Superior temporal gyrus (tissue), 1 donor: ENCODE results near the gene TMEM200B.
"Not testable (repeated sequence)": the region's sequence is repeated elsewhere in the genome, so short reads cannot be mapped to it uniquely, and the experiment has no call there.

Experiments
- DNase-seq: peaks from one replicate; pipeline ENCODE4 v3.0.0-alpha.2; 2016; ENCODE audit errors: extremely low spot score

TMEM200B gene

DNA sequence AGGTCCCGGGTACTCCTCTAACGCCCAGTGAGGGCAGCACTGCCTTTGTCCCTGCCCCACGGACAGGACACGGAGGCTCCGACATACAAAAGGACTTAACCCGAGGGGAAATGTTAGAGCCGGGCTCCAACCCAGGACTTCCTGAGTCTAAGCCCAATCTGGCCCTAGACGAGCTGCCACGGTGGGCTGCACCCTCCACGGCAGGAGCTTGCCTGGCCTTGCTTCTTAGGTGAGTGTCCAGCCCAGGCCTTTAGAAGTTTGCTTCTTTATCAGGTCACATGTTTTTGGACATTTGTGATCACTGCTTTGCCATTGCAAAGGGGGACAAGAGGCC lies 11.0 kb upstream of the TMEM200B start:
- no peak for DNase-seq

DNA sequence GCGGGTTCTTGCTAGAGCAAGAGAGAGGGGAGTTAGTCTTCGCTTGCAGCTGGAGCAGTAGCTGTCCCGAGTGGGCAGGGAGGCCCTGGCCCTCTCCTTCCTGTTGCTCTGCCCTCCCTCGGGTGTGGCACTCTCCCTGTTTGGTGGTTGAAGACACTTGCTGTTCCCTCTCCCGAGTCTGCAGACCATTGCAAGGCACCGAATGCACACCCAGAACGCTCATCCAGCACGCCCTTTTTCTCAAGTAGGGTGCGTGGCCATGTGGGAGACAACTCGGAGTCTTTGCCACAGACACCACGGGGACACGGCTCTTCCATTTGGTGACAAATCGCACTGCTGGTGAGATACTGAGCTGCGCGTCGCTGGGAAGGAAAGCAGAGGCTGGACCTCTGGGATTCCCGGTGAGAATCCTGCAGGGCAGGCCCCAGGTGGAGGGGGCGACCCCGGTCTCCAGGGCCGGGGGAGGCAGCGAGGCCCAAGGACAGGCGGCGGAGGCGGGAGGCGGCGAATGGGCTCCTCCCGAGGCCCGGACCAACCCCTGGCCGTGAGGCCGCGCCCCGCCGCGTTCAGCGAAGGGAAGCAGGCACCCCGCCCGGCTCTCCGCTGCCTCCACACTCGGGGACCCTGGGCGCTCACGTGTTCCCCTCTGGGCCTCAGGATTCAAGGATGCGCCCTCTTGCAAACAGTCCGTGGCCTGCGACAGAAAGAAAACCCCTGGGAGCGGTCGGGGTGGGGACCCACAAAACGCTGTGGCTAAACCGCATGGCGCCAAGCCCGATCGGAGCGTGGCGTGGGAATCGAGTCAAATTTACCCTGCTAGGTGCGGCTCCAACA lies 10.4 kb upstream of the TMEM200B start:
- no peak for DNase-seq

DNA sequence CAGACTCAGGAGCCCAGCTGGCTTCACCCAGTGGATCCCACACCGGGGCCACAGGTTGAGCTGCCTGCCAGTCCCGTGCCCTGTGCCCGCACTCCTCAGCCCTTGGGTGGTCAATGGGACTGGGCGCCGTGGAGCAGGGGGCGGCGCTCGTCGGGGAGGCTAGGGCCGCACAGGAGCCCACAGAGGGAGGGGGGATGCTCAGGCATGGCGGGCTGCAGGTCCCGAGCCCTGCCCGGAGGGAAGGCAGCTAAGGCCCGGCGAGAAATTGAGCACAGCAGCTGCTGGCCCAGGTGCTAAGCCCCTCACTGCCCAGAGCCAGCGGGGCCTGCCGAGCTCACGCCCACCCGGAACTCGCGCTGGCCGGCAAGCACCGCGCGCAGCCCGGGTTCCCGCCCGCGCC lies 7.4 kb upstream of the TMEM200B start:
- DNase-seq: not testable (repeated sequence)

DNA sequence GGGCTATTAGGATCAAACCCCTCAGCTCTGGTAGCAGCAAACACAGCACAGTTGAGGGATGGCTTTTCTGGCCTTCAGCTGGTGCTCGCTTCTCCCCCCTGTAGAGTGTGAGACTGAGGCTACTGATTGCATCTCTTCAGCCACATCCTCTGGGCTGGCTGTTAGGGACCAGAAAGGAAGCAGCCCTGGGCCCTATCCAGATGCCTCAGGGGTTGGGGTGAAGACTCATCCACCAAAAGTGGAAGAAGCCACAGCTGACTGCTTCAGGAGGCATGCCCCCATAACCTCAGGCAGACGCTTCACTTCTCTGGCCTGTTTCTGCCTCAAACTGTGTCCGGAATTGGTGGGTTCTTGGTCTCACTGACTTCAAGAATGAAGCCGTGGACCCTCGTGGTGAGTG lies 6.2 kb upstream of the TMEM200B start:
- no peak for DNase-seq

DNA sequence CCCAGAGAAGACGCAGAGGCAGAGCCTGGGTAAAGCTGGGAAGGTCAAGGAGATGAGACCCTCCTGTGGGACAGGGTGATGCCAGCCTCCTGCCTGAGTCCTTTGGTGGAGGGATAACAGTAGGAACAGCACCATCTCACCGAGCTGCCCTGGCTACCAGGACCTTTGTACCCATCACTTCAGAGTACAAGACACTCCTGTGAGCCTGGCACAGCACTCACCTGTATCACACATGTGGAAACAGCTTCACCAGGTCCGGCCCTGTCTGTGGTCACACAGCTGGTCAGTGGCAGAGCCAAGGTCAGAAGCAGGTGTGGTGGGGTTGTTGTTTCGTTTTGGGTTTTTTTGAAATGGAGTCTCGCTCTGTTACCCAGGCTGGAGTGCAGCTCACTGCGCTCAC lies 5.0 kb upstream of the TMEM200B start:
- DNase-seq: no peak

DNA sequence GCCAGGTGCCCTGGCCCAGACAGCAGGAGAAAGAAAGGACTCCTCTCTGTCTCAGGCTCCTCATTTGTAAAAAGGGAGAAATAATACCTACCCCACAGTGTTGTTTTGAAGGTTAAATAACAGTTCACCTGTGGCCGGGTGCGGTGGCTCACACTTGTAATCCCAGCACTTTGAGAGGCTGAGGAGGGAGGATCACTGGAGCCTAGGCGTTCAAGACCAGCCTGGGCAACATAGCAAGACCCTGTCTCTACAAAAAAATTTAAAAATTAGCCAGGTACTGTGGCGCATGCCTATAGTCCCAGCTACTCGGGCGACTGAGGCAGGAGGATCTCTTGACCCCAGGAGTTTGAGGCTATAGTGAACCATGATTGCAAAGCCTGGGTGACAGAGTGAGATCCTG lies 2.5 kb upstream of the TMEM200B start:
- DNase-seq: no peak

DNA sequence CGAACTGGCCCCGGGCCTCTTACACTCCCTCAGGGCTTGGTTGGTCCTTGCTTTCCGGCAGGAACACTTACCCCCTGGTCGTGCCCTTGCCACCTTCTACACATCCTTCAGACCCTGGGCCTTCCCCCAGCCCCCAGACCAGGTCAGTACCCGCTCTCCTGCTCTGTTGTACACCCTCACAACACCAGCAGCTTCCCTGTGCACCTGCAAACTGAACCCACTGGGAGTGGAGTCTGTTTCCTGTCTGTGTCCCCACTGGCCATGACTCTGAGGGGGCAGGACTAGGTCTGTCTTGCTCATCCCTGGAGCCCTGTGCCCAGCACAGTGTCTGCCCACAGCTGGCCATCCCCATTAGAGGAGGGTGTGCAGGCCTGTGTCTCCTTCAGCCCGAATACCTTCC lies 2.1 kb upstream of the TMEM200B start:
- no peak for DNase-seq

DNA sequence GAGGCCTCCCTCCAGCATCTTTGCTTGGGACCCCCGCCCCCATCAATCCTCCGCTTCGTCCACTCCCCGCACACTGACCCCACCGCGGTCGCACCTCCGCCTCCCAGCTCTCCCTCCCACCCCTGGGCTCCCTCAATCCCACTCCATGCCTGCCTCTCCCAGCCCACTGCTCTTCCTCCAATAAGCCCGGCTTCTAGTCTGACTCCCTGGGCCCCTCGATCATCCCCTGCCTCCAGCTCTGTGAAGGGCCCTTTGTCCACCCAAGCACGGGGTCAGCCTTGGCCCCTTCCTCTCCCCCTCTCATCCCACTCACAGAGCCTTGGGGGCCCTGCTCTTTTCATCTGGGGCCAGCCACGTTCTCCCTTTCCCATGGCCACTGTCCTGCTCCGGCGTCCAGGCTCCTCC lies 1.5 kb upstream of the TMEM200B start:
- DNase-seq: no peak

DNA sequence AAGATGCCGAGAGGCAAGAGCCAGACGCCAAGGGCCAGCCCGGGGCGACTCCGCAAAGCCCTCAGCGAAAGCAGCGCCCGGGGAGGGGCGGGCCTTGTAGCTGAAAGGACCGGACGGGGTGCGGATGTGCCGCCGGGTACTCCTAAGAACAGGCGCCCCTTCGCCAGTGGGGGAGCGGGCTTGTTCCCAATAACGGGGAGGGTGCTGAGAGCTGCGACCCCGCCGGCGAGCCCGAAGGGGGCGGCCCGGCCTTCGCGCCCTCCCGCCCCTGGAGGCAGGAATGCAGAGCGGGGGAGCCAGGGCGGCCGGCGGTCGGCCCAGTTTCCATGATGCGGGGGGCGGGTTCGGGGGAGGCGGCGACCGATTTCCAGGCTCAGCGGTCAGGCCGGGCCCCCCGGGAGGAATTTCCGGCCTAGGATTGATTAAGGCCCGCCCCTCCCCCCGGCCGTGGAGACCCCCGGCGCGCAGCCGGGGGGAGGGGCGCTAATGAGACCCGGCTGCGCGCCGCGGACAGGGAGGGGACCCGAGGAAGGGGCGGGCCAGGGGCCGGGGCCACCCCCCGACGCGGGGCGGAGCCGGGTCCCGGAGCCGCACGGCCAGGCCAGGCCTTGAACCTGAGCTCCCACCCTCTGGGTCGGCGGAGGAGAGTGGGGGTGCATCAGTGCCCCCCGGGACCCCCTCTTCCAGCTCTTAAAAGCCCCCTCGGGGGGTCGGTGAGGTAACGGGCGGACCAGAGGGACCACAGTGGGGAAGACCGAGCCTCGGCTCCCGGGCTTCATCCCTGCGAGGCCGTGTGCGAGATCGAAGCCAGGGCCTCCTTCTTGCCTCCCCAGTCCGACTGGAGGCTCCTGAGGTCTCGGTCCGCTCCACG lies 898 bp upstream of the TMEM200B start:
- no peak for DNase-seq

DNA sequence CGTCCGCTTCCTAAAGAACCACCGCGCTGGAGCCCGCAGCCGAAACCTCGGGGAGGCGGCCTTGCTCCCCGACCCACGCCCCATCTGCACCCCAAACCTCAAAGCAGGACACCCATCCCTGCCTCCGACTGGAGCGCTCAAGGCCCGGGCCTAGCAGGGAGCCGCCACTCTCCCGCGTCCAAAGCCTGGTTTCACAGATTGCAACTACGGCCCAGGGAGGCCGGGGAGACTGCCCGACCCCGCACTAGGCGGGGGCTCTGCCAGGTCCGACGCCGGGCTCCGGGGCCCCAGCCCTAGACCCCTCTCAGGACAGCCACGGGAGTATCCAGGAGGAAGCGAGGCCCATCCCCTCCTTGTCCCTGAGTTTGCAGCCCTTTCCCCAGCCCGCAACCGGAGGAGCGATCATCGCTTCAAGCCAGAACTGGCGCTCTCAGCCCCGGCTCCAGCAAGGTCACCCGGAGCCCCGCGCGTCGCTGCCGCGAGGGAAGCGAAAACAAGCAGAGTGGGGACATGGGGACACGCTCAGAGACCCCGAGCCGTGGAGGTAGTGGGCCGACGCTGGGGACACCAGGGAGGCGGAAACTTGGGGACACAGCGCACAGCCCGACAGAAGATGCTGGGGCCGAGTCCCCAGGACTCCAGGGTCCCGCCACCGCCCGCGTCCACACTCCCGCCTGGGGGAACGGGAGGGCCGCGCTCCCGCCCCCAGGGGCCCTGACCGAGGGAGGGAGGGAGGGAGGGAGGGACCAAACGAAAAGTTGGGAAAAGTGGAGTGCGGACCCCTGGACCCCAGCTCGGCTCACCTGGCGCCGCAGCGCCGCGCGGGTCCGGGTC lies 433 bp downstream of the TMEM200B start:
- DNase-seq: no peak

DNA sequence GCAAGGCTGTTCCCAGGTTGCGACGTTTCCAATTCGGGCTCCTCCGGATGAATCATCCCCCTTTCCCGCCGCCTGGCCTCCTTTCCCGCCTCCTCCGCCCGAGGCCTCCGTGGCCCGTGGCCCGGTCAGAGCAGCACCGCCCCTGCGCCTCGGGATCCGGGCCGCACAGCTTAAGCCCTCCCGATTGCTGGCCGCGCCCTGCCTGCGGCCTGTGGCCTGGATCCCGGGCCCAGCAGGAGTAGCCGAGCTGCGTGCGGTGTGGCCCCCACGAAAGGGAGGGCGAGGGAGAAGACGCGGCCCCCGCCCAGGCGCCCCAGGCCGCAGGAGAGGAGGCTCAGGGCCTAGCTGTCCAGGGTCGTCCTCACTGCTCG lies 1.0 kb downstream of the TMEM200B start:
- DNase-seq: no peak

DNA sequence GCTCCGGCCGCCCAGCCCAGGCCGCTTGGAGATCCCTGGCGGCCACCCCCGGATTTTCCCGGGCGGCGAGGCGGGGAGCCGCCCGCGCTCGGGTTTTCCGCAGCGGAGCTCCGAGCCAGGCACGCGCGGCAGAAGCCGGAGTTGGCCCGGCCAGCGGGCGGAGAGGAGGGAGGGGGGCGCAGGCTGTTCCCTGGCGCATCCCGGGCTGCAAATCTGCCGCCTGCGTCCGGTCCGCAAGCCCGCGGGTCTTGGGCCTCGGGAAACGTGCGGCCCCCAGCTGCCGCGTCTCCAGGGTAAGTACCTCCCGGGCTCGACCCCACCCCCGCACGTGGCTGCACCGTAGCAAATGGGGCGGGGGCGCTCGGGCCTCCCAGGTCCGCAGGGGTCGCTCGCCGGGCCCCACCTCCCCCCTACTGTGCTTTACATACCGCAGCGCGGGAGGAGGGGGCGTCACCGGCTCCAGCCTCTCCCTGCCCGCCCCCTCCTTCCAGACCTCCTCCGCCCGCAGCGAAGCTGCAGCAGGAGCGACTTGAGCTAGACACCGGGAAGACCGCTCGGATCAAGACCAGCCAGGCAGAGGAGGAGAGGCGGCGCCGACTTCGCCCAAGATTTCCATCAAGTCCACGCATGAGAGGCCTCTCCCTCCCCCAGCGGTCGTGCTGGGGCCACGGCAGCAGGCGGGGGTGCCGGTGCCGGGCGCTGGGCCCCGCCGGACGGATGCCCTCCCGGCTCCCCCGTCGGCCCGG lies 1.6 kb downstream of the TMEM200B start:
- no peak for DNase-seq

DNA sequence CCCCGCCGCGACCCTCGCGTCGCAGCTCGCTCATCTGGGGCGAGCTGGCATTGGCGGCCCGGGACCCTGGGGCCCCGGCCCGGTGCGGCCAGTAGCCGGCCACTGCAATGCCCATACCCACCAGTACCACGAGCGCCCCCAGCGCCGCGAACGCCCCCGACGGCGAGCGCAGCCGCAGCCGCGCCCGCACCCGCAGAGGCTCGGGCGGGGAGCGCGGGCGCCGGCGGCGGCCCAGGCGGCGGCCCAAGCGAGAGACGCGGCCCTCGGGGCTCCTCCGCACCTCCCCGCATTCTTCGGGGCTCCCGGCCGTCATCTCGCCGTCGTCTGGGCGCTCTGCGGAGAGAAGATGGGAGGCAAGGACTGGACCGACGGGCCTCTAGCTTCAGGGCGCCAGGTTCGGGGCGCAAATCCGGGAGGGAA lies 2.2 kb downstream of the TMEM200B start:
- DNase-seq: no peak

DNA sequence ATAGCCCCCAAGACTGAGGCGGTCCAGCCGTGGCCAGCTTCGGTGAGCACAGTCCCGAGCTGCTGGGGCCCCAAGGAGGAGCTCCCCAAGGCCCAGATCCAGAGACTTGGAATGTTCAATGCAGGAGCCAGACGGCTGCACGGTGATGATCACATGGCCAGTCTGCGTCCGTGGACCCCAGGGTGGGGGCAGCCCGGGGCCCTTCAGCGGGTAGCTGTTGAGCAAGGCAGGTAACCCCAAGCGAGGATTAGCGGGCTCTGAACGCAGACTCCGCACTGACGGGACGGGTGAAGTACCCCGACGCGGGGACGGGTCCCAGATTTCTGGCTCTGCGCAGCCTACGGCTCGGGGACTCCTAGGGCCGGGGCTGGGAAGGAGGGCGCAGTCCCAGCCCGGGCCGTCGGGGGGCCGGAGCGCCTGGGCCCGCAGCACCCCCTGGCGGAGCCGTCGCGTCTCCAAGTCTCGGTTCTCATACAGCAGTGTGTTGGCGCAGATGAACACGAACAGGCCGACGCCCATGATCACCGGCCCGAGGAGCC lies 2.7 kb downstream of the TMEM200B start:
- DNase-seq: no peak

DNA sequence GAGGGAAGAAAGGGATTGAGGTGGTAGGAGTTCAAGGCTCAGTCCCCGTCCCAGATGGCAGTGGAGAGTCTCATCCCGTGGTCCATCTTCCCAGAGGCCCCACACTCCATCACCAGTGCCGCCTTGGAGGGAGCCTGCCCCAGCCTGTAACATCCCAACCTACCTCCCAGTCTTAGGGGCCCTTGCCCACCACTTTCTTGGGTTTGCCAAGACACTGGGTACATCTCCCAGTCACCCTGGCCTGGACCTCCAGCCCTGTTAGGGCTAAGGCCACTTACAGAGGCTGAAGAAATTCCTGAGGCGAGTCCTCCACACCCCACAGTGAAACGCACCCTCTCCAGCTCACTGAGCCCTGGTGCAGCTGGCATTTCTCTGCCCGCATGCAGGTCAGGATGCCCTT lies 3.3 kb downstream of the TMEM200B start:
- DNase-seq: no peak

DNA sequence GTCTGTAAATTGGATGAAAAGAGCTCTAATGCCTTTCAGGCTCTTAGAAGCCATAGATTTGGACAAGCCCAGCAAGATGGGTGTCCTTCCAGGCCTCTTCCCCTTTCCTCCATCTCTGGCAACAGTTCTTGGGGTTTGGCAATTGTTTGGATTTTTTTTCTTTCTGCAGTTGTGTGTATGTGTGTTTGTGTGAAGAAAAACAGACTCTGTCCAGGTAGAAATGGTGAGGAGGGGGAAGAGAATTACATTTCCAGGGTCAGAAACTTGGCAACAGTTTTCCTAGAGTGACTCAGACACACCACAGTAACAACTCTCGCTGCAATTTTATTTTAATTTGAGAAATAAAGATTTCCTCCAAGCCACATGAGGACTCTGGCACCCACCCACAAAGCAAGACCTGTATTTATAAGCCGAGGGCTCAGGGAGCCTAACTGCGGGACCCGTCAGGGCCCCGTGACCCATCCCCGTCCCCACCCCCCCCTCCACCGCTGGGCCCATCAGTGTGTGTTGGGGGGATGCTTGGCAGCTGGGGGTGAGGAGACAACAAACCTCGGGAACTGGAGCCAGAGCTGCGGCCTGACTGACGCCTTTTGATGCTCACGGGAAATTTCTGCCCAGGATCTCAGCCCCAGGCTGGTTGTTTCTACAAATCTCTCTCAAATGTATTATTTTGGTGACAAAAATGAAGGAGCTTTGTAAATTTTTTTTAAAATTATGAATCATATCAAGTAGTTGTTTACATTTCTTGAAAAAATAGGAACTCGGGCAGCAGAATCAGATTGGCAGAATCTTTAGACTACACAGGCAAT lies 4.4 kb downstream of the TMEM200B start:
- no peak for DNase-seq

DNA sequence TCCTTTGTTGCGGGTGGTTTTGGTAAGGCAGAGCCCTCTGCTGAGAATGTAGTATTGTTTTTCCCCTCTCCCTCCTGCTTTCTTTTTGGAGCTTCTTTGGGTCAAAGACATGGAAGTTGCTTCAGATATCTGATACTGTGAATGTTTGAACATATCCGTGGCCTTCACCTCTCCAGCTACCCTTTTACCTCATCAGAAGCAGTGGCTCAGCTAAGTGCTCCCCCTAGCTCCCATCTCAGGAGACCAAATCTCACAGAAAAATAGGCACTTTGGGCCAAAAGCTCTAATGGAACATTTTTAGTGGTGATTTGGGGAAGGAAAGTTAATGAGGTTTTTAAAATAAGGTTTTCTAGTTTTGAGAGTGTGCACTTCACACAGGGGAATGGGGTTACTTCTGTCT lies 6.3 kb downstream of the TMEM200B start:
- no peak for DNase-seq

DNA sequence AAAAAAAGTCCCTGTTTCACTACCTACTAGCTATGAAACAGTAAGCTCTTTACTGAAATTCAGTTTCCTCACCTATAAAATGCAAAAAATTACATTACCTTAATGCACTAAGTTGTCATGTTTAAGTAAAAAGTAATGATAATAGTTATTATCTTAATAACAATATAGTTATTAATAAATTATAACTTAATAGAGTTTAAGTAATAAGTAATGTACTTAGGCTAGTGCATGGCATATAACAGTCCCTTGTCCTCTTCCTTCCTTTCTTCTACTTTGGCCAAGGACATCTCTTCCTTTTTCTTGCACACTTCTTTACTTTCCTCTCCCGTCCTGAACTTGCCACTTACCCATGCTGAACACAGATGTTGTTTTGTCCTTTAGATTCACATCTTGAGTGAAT lies 9.0 kb downstream of the TMEM200B start:
- no peak for DNase-seq

DNA sequence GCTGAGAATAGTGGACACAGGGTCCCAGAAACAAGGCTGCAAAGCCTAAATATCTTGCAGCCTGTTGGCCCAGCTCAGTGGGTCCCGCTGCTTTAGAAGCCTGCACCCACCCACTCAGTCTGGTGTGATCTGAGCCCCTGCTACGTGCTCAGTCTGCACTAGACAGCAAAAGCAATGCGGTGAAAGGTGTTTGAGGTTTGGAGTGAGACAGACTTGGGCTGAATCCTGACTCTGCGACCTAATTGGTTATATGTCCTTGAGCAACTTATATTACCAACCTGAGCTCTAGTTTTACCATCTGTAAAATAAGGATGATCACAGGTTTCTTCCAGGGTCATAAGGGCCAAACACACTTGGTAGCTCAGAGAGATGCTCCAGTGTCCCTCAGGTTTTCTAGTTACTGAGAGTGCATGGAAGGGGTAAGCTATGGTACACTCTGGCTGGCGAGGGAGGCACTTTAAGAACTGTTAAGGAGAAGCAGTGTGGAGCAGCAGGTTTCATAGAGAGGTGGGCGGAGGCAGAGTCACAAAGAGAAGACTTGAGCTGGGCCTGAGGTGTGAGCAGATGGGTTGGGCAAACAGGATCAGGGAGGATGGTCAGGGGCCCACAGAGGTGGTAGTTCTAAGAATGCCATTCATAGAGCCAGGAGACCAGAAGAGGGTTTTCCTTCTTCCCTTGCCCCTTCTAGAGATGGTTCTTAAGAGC lies 10.1 kb downstream of the TMEM200B start:
- DNase-seq: no peak
